Measurements from ENCODE around the gene HEMK1. TPM values are rescaled to one million over a fixed set of nuclear protein-coding genes. Genes with fewer than 3 reads are reported as not detected.

Gene HEMK1
- polyA plus RNA-seq, 2 of the 4 experiments (the other 2 are of a cell fraction): 4.3 to 4.7 TPM

- no peak for FAIRE-seq
- no peak for ATAC-seq
- Histone ChIP-seq H3K4me2 (no peak overlapping the region), H3K4me3 (no peak overlapping the region), H3K9me3 (no peaks in the 10 kb centered on the region), H3K4me1 (no peaks in the 10 kb centered on the region), H3K27ac (no peak overlapping the region)
- no peak for DNase-seq (ENCODE audit: low read depth in 1 of 2, low spot score in 1 of 2)
- ChIA-PET CTCF (interaction anchor here (0.7 to 5.5 kb wide), 5 partner anchors 14 to 177 kb away, joined by 3 to 35 read pairs (median 4); no protein-coding TSS in a partner anchor), POLR2A (no interaction called here)
- 56% methylated on average over 2 of the region's 5 CpGs for WGBS (ENCODE audit: missing lambda C conversion rate)
- TF ChIP-seq CHD4 (IDR thresholded peaks at IDR 0.05; ENCODE audit: borderline replicate concordance) (no peak), MYC (IDR thresholded peaks at IDR 0.05; ENCODE audit: borderline replicate concordance, low read length) (no peak), ZC3H11A (IDR thresholded peaks at IDR 0.05) (no peak), HOXB13 (CRISPR knock-in tag; IDR thresholded peaks at IDR 0.05; ENCODE audit: low read depth) (no peak)
Measured at GRCh38 chr3:50524746-50525145, 44.6 kb upstream of the HEMK1 start.

- DNase-seq (ENCODE audit: low read depth in 1 of 2, low spot score in 1 of 2) (no peak), ATAC-seq (no peak), FAIRE-seq (no peak)
- no peak for TF ChIP-seq FOXS1 (CRISPR knock-in tag; IDR thresholded peaks at IDR 0.05)
- TF ChIP-seq RARB (CRISPR knock-in tag; IDR thresholded peaks at IDR 0.05): no peak
- no peak for TF ChIP-seq JUN (IDR thresholded peaks at IDR 0.05)
- TF ChIP-seq RFX5 (IDR thresholded peaks at IDR 0.05): no peak
- no peak for TF ChIP-seq KDM1A (IDR thresholded peaks at IDR 0.05; ENCODE audit: low read depth)
- TF ChIP-seq ZSCAN20 (CRISPR knock-in tag; IDR thresholded peaks at IDR 0.05): no peak
- no peak for TF ChIP-seq ZC3H11A (IDR thresholded peaks at IDR 0.05)
- no peak for TF ChIP-seq CBX8 (IDR thresholded peaks at IDR 0.05)
- TF ChIP-seq FOSL2 (IDR thresholded peaks at IDR 0.05): no peak
- TF ChIP-seq FOSL2 (CRISPR knock-in tag; IDR thresholded peaks at IDR 0.05): no peak
- no peaks in the 10 kb centered on the region for H3K4me1 ChIP-seq
- H3K9me3 ChIP-seq: no peaks in the 10 kb centered on the region
- no peak overlapping the region for H3K4me2 ChIP-seq
- H3K4me3 ChIP-seq: no peak overlapping the region
- ChIA-PET CTCF (interaction anchor here (0.7 to 5.5 kb wide), 3 partner anchors 15 to 90 kb away, joined by 3 to 35 read pairs (median 4); no protein-coding TSS in a partner anchor), POLR2A (no interaction called here)
- WGBS (ENCODE audit: missing lambda C conversion rate): 48% methylated on average over 3 of the region's 9 CpGs
- no peak overlapping the region for H3K27ac ChIP-seq
Measured at GRCh38 chr3:50525191-50525910, 44.0 kb upstream of the HEMK1 start.

- H3K4me2 ChIP-seq: no peak overlapping the region
- no peaks in the 10 kb centered on the region for H3K9me3 ChIP-seq
- ChIA-PET POLR2A (no interaction called here), CTCF (interaction anchor here (5.5 kb wide), 1 partner anchor 17 kb away, joined by 35 read pairs; no protein-coding TSS in a partner anchor)
- FAIRE-seq (no peak), DNase-seq (ENCODE audit: low read depth in 1 of 2, low spot score in 1 of 2) (peak; percentile 19 to 40), ATAC-seq (peak; percentile 63 to 72; a peak in 4 of 6 replicates)
- 50% methylated on average over 4 of the region's 6 CpGs for WGBS (ENCODE audit: missing lambda C conversion rate)
- no peak overlapping the region for H3K27ac ChIP-seq
- H3K4me3 ChIP-seq: no peak overlapping the region
- no peaks in the 10 kb centered on the region for H3K4me1 ChIP-seq
- TF ChIP-seq HEYL (CRISPR knock-in tag; IDR thresholded peaks at IDR 0.05): no peak
- peak; percentile 20 for TF ChIP-seq MAFK (IDR thresholded peaks at IDR 0.05; ENCODE audit: partially characterized antibody)
- TF ChIP-seq CTCF (IDR thresholded peaks at IDR 0.05): no peak
- TF ChIP-seq EP300 (IDR thresholded peaks at IDR 0.05): no peak
- no peak for TF ChIP-seq KDM5A (IDR thresholded peaks at IDR 0.05)
- TF ChIP-seq NR3C1 (IDR thresholded peaks at IDR 0.05): no peak
- TF ChIP-seq EHMT2 (IDR thresholded peaks at IDR 0.05; ENCODE audit: low read depth): 0 out of 2 replicates have a peak, but pooled peaks have one; percentile 58
- peak; percentile 46 for TF ChIP-seq MAX (IDR thresholded peaks at IDR 0.05)
- no peak for TF ChIP-seq ZFP36 (IDR thresholded peaks at IDR 0.05; ENCODE audit: borderline replicate concordance, partially characterized antibody)
- no peak for TF ChIP-seq ESRRA (IDR thresholded peaks at IDR 0.05; ENCODE audit: borderline replicate concordance, low read length)
- TF ChIP-seq RNF2 (IDR thresholded peaks at IDR 0.05; ENCODE audit: borderline replicate concordance, low read depth): no peak
- no peak for TF ChIP-seq POLR2A (IDR thresholded peaks at IDR 0.05; ENCODE audit: low read length)
- peak; percentile 88 for TF ChIP-seq REST (IDR thresholded peaks at IDR 0.05)
- TF ChIP-seq HOXB13 (CRISPR knock-in tag; IDR thresholded peaks at IDR 0.05; ENCODE audit: low read depth): no peak
- no peak for TF ChIP-seq CBX2 (IDR thresholded peaks at IDR 0.05; ENCODE audit: borderline replicate concordance, low read depth)
- TF ChIP-seq HDAC2 (IDR thresholded peaks at IDR 0.05): no peak
- no peak for TF ChIP-seq USF2 (IDR thresholded peaks at IDR 0.05)
- no peak for TF ChIP-seq NFE2L2 (conservative IDR thresholded peaks at IDR 0.05; ENCODE audit: low read length)
Measured at GRCh38 chr3:50525987-50526386, 43.3 kb upstream of the HEMK1 start.
